ENCODE measurements around the gene EEFSEC.

- TF ChIP-seq CTCF (IDR thresholded peaks at IDR 0.05) (no peak), POLR2A (IDR thresholded peaks at IDR 0.05) (no peak), POLR2AphosphoS5 (IDR thresholded peaks at IDR 0.05) (no peak)
Observed at GRCh38 chr3:128215290-128215689, 62.0 kb downstream of the EEFSEC start.

All from breast epithelium (tissue), 3 donors.